Measurements from ENCODE around the gene HOXB3.

Gene HOXB3

GRCh38 chr17:48503747-48504146, 86.3 kb downstream of the HOXB3 start:
- no peak for DNase-seq (ENCODE audit: low read depth)
- TF ChIP-seq, protein P1, sequence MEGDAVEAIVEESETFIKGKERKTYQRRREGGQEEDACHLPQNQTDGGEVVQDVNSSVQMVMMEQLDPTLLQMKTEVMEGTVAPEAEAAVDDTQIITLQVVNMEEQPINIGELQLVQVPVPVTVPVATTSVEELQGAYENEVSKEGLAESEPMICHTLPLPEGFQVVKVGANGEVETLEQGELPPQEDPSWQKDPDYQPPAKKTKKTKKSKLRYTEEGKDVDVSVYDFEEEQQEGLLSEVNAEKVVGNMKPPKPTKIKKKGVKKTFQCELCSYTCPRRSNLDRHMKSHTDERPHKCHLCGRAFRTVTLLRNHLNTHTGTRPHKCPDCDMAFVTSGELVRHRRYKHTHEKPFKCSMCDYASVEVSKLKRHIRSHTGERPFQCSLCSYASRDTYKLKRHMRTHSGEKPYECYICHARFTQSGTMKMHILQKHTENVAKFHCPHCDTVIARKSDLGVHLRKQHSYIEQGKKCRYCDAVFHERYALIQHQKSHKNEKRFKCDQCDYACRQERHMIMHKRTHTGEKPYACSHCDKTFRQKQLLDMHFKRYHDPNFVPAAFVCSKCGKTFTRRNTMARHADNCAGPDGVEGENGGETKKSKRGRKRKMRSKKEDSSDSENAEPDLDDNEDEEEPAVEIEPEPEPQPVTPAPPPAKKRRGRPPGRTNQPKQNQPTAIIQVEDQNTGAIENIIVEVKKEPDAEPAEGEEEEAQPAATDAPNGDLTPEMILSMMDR (IDR thresholded peaks at IDR 0.05; ENCODE audit: insufficient read depth, low read depth, low read length, missing control alignments), result no peak
- no peak overlapping the region for H3K4me3 ChIP-seq (ENCODE audit: low read length)

DNA sequence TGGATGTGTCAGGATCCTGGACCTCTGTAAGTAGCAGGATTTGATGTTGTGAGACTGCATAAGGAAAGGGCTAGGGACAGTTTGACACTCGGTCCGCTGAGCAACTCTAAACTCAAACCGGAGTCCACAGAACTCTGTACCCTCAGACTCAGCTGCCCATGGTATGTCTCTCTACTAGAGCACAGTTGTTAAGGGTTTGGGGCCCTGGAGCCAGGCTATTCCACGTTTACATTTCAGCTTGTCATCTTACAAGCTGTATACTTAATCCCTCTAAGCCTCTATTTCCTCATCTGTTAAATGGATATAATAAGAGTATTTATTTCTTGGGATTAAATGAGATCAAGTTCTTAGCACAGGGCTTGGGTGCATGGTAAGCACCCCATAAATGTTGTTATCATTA, 87.1 kb downstream of the HOXB3 start:
- H3K4me3 ChIP-seq (ENCODE audit: low read length), result no peak overlapping the region
- TF ChIP-seq, protein P1 (IDR thresholded peaks at IDR 0.05; ENCODE audit: insufficient read depth, low read depth, low read length, missing control alignments), result no peak
- no peak for DNase-seq (ENCODE audit: low read depth)

GRCh38 chr17:48502312-48502711, 87.7 kb downstream of the HOXB3 start:
- no peak overlapping the region for H3K4me3 ChIP-seq (ENCODE audit: low read length)
- DNase-seq (ENCODE audit: low read depth), result no peak

GRCh38 chr17:48500435-48501426, 89.3 kb downstream of the HOXB3 start:
- no peak overlapping the region for H3K4me3 ChIP-seq (ENCODE audit: low read length)
- TF ChIP-seq, protein P1 (IDR thresholded peaks at IDR 0.05; ENCODE audit: insufficient read depth, low read depth, low read length, missing control alignments), result no peak
- DNase-seq (ENCODE audit: low read depth), result no peak

More at GRCh38 chr17:48502312-48502711, 87.7 kb downstream of the HOXB3 start:
- TF ChIP-seq, protein P1 (IDR thresholded peaks at IDR 0.05; ENCODE audit: insufficient read depth, low read depth, low read length, missing control alignments), result no peak

- TF ChIP-seq, protein P1 (IDR thresholded peaks at IDR 0.05; ENCODE audit: insufficient read depth, low read depth, low read length, missing control alignments), result no peak
- no peak overlapping the region for H3K4me3 ChIP-seq (ENCODE audit: low read length)
- no peak for DNase-seq (ENCODE audit: low read depth)
Observed at GRCh38 chr17:48499735-48500434, 90.2 kb downstream of the HOXB3 start.

GRCh38 chr17:48499248-48499647, 90.8 kb downstream of the HOXB3 start:
- peak; percentile 55 for DNase-seq (ENCODE audit: low read depth)
- TF ChIP-seq, protein P1 (IDR thresholded peaks at IDR 0.05; ENCODE audit: insufficient read depth, low read depth, low read length, missing control alignments), result no peak
- H3K4me3 ChIP-seq (ENCODE audit: low read length), result no peak overlapping the region

Data from epithelial cell of esophagus (primary cell).